GM21786 (cell line): ENCODE data around the gene SPATA20.

Experiments used
- ATAC-seq: cut with Tn5 transposase; IDR thresholded peaks from one replicate; pipeline ENCODE4 v1.9.1; 2021; ENCODE audit not compliant: unreplicated experiment

Gene SPATA20

DNA sequence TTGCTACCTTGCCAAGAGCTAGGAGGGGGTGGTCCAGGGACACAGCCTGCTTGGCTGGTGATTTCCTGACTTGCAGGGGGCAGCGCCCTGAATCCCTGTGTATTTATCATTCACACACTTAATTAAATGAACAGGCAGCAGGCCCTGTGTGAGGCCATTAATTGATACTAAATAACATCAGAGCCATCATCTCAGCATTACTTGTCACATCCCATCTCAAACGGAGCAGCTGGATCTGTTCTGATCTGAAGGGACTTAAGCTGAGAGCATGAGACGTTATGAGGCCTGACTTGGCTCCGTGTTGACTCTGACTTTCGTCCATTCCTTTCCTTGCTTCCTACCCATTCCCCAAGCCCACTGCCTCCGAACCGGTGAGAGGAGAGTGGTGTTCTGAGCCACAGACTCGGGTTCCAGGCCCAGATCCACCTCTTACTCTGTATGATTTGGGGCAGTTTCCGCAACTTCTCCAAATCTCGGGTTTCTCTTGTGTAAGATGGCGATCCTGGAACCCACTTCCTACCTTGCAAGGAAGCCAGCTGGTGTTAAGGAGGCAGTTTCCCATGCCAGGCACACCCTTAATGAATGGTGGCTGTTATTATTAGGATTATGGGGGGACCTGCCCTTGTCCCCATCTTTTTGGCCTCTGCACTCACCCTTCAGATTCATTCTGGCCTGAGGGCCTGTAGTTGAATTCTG, 47.3 kb downstream of the SPATA20 start:
- no peak for ATAC-seq

DNA sequence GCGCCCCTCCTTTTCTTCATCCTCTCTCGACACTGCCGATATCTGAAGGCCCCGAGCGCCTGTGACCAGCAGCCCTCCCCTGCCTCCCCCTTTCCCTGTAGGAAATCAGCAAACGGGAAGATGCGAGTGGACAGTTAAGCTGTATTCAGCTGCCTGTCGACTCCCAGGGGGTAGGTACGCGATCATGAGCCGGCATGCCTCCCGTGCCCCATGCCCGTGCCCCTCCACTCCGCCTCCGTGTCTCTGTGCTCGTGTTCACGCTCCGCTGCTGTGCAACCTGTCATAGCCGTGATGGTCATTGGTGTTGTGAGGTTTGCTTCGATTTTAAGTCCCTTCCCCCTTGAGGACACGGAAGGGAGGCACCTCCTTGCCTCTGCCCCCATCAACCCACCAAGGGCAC, 47.9 kb downstream of the SPATA20 start:
- no peak for ATAC-seq

DNA sequence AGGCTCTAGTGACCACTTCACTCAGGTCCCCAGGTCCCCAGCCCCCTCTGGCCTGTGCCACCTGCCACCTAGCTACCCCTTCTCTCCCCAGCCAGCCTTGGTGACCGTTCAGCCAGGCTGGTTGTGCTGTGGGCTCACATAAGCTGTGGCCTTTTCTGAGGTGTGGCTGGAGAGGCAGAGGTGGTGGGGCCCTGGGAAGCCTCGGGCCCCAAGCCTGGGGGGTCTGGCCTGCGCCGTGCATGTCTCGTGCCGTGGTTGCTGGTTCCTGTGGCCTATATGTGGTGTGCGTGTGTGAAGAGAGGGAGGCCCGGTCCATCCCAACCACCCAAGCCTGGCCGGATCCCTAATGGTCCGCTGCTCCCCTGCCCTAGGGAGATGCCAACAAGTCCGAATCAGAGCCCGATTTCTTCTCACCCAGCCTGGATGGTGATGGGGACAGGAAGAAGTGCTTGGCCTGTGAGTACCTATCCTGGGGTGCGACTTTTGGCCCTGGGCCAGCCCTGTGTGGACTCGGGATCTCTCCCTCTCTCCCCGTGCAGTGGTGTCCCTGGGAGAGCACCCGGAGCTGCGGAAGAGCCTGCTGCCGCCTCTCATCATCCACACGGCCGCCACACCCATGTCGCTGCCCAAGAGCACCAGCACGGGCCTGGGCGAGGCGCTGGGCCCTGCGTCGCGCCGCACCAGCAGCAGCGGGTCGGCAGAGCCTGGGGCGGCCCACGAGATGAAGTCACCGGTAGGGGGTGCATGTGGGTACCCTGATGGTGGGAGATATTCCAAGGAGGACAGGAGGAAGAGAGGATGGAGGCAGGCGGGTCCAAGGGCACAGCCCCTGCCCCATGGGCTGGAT, 49.4 kb downstream of the SPATA20 start:
- ATAC-seq = no peak

DNA sequence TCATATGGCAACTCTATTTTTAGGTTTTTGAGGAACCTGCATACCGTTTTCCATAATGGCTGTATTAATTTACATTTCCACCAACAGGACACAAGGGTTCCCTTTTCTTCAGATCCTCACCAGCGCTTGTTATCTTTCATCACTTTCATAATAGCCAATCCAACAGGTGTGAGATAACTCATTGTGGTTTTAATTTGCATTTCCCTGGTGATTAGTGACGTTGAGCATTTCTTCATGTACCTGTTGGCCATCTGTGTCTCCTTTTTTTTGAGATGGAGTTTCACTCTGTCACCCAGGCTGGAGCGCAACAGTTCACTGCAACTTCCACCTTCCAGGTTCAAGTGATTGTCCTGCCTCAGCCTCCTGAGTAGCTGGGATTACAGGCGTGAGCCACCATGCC, 51.5 kb downstream of the SPATA20 start:
- no peak for ATAC-seq

DNA sequence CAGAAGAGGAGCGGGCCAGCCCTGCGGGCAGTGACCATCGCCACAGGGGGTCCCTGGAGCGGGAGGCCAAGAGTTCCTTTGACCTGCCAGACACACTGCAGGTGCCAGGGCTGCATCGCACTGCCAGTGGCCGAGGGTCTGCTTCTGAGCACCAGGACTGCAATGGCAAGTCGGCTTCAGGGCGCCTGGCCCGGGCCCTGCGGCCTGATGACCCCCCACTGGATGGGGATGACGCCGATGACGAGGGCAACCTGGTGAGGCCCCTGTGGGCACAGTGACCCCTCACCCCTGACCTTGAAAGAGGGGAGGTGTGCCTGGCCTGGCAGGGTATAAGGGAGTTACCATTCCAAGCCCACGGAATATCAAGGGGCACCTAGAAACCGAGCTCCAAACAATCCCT, 52.6 kb downstream of the SPATA20 start:
- ATAC-seq = no peak

DNA sequence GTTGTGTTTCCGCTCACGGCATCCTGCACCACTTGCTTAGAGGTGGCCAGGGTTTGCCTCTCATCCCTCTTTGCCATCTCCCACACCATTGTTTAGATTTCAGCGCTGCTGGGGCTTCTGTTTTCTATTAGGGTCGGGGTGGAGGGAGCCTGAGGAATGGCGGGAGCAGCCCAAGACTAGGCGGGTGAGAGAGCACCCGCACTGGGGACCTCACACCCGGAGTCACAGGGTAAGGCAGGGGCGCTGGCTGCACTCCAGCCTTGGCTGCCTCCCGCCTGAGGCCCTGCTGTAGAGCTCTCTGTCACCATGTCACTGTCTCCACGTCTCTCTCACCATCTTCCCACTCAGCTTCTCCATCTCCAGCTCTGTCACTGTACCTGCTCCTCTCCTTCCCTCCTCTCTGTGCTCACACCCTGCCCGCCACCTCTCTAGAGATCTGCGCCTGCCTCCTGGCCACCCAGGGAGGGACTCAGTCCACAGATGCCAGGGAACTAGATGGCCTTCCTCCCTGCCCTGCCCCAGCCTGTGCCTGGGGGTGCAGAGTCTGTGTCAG, 54.9 kb downstream of the SPATA20 start:
- ATAC-seq = no peak

DNA sequence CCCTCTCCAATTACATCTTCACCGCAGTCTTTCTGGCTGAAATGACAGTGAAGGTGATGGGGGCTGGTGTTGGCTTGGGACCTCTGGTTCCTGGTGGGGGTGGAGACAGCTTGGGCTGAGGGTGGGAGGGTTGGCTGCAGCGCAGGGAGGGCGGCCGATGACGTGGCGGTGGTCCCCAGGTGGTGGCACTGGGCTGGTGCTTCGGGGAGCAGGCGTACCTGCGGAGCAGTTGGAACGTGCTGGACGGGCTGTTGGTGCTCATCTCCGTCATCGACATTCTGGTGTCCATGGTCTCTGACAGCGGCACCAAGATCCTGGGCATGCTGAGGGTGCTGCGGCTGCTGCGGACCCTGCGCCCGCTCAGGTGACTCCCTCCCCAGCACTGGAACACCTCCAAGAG, 55.9 kb downstream of the SPATA20 start:
- ATAC-seq = no peak

DNA sequence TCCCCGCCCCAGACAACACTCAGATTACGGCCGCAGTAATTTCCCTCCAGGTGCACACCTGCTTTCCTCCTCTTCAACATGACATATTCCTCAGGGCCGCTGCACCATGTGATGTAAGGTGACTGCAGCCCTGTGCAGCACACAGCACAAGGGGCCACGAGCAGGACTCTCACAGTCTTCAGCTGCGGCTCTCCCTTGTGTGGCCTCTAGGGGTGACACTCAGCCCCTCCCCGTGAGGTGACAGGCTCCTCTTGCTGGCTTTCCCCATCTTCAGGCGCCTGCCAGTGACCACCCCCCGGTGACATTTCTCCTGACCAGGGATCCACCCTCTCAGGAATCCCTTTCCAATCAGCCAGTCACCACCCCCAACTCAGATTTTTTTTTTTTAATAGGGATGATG, 56.4 kb downstream of the SPATA20 start:
- ATAC-seq = no peak

DNA sequence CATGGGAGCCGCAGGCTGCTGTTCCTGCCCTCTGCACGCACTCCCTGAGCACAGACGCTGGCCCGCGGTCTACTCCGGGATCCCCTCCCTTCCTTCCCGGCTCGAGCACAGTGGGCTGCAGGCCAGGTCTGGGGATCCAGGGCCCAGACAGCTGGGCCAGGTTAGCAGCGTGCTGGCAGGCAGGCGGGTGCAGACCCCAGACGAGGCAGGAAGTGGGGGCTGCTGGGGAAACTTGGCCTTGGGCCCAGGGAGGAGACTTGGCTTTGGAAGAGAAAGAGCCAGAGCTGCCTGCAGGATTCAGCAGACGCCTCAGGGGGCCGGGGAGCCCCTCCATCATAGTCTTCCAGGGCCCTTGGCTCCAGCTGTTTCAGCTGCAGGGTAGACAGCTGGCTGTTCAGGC, 57.5 kb downstream of the SPATA20 start:
- no peak for ATAC-seq

DNA sequence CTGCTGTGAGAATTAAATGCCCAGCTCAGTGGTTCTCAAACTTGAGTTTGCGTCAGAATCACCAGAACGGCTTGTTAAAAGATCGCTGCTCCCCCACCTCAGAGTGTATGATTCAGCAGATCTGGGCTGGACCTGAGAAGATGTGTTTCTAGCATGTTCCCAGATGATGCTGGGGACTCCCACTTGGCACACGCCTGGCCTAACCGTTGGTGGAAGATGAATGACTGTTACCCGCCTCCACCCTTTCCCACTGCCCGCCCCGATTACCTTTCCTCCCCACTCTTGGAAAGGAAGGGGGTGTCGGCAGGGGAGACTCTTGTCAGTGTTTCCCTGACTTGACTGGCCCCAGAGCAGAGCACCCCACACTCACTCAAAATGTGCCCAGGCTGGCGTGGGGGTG, 58.5 kb downstream of the SPATA20 start:
- no peak for ATAC-seq
